Measurements from ENCODE around the gene GOLGA6L7.

DNA sequence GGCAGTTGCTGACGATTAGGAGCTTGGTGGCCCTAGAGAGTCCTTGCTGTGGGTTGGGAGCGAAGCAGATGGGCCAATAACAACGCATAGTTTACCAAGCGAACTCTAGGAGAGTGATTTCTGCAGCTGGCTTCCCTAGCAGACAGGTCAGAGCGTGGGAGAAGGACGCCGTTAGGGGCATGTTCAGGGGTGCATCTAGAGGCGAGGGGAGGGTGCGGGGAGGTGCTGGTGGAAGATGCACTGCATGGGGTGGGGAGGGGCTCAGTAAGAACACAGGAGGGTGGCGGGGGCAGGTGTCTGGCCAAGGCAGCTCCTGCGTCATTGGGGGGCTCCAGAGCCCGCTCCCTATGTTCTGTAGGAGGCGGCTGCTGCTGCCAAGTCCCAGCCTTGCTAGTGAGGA is 46.2 kb upstream of the GOLGA6L7 start:
- no peak for TF ChIP-seq POLR2A (IDR thresholded peaks at IDR 0.05; ENCODE audit: low read depth)
- TF ChIP-seq CTCF (IDR thresholded peaks at IDR 0.05): no peak
- TF ChIP-seq EP300 (IDR thresholded peaks at IDR 0.05): no peak
- TF ChIP-seq POLR2AphosphoS5 (IDR thresholded peaks at IDR 0.05): no peak

Measured in esophagus muscularis mucosa (tissue), 4 donors.